Measurements from ENCODE around the gene PUS10. TPM values are rescaled to one million over a fixed set of nuclear protein-coding genes. Genes with fewer than 3 reads are reported as not detected.

The PUS10 gene
- total and polyA plus RNA-seq, 2 of the 13 experiments (the other 11 are each of a cell fraction or from before 2014, with no cell fraction given): 41.4 to 44.3 TPM

- no TSS peak for BruUV-seq (replicated peaks)
- WGBS (ENCODE audit: low lambda C conversion rate): 95% methylated on average over 2 of the region's 2 CpGs
- FAIRE-seq: no peak
Measured at GRCh38 chr2:60987041-60987440, 31.0 kb downstream of the PUS10 start.

More at GRCh38 chr2:60987041-60987440, 31.0 kb downstream of the PUS10 start:
- intact Hi-C loops (cut with micrococcal nuclease; ENCODE audit: unreplicated experiment) (no loop called here), in situ Hi-C loops (cut with HindIII; ENCODE audit: extremely low pct_ligation_motif_present, low pct_unique_long_range_greater_than_20kb) (no loop called here)
- Histone ChIP-seq H3K27ac (ENCODE audit: extremely low read length, insufficient read depth, low read length) (no peak overlapping the region), H3K9ac (ENCODE audit: insufficient read depth, low read depth, low read length) (no peak overlapping the region), H3K27me3 (ENCODE audit: control insufficient read depth in 1 of 2, insufficient read depth in 2 of 2, low read length in 2 of 2) (no peaks in the 10 kb centered on the region), H3K79me2 (ENCODE audit: insufficient read depth, low read length) (no peaks in the 10 kb centered on the region), H2AFZ (ENCODE audit: low read length) (no peak overlapping the region), H4K20me1 (ENCODE audit: insufficient read depth, low read length) (no peaks in the 10 kb centered on the region), H3K36me3 (replicated peaks in 1 of 2; ENCODE audit: control insufficient read depth in 1 of 2, insufficient read depth in 2 of 2, low read length in 2 of 2) (peaks cover 13 to 51% of the 10 kb centered on the region in 2 experiments), H3K4me3 (replicated peaks in 1 of 3; ENCODE audit: insufficient read depth in 1 of 3, low read depth in 2 of 3, low read length in 3 of 3) (no peak overlapping the region), H3K4me1 (ENCODE audit: insufficient read depth, low read length) (no peaks in the 10 kb centered on the region), H3K4me2 (ENCODE audit: low read depth, low read length) (no peak overlapping the region), H3K9me3 (ENCODE audit: low read length) (peaks cover 9% of the 10 kb centered on the region)
- ChIA-PET CTCF (ENCODE audit: low intra/inter-chr PET ratio, low total read pairs) (no interaction called here), POLR2A (interaction anchor here (0.6 kb wide), 1 partner anchor 121 kb away, joined by 3 read pairs; no protein-coding TSS in a partner anchor)
- no peak for TF ChIP-seq U2AF2 (IDR thresholded peaks at IDR 0.05; ENCODE audit: low read depth, low read length)
- no peak for TF ChIP-seq MXI1 (IDR thresholded peaks at IDR 0.05; ENCODE audit: borderline replicate concordance, low read depth, low read length)
- no peak for TF ChIP-seq ZNF207 (IDR thresholded peaks at IDR 0.05; ENCODE audit: borderline replicate concordance)
- no peak for TF ChIP-seq ZNF766 (CRISPR knock-in tag; IDR thresholded peaks at IDR 0.05; ENCODE audit: borderline replicate concordance)
- no peak for TF ChIP-seq ZBTB7B (CRISPR knock-in tag; IDR thresholded peaks at IDR 0.05)
- TF ChIP-seq FOXM1 (CRISPR knock-in tag; IDR thresholded peaks at IDR 0.05): no peak
- TF ChIP-seq, protein P1, sequence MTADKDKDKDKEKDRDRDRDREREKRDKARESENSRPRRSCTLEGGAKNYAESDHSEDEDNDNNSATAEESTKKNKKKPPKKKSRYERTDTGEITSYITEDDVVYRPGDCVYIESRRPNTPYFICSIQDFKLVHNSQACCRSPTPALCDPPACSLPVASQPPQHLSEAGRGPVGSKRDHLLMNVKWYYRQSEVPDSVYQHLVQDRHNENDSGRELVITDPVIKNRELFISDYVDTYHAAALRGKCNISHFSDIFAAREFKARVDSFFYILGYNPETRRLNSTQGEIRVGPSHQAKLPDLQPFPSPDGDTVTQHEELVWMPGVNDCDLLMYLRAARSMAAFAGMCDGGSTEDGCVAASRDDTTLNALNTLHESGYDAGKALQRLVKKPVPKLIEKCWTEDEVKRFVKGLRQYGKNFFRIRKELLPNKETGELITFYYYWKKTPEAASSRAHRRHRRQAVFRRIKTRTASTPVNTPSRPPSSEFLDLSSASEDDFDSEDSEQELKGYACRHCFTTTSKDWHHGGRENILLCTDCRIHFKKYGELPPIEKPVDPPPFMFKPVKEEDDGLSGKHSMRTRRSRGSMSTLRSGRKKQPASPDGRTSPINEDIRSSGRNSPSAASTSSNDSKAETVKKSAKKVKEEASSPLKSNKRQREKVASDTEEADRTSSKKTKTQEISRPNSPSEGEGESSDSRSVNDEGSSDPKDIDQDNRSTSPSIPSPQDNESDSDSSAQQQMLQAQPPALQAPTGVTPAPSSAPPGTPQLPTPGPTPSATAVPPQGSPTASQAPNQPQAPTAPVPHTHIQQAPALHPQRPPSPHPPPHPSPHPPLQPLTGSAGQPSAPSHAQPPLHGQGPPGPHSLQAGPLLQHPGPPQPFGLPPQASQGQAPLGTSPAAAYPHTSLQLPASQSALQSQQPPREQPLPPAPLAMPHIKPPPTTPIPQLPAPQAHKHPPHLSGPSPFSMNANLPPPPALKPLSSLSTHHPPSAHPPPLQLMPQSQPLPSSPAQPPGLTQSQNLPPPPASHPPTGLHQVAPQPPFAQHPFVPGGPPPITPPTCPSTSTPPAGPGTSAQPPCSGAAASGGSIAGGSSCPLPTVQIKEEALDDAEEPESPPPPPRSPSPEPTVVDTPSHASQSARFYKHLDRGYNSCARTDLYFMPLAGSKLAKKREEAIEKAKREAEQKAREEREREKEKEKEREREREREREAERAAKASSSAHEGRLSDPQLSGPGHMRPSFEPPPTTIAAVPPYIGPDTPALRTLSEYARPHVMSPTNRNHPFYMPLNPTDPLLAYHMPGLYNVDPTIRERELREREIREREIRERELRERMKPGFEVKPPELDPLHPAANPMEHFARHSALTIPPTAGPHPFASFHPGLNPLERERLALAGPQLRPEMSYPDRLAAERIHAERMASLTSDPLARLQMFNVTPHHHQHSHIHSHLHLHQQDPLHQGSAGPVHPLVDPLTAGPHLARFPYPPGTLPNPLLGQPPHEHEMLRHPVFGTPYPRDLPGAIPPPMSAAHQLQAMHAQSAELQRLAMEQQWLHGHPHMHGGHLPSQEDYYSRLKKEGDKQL (CRISPR knock-in tag; IDR thresholded peaks at IDR 0.05; ENCODE audit: low read depth): no peak
- TF ChIP-seq GABPB1 (CRISPR knock-in tag; IDR thresholded peaks at IDR 0.05): no peak
- TF ChIP-seq TCF7 (IDR thresholded peaks at IDR 0.05; ENCODE audit: low read depth): no peak
- no peak for TF ChIP-seq ZNF260 (CRISPR knock-in tag; IDR thresholded peaks at IDR 0.05; ENCODE audit: borderline replicate concordance, low read depth)
- TF ChIP-seq SIX4 (CRISPR knock-in tag; IDR thresholded peaks at IDR 0.05): no peak
- ATAC-seq (no peak), DNase-seq (ENCODE audit: low spot score) (no peak)

Data from HepG2 (cell line).